Measurements from ENCODE around the gene TRAFD1.

- TF ChIP-seq POLR2A (IDR thresholded peaks at IDR 0.05) (no peak), CTCF (IDR thresholded peaks at IDR 0.05) (no peak)
These were observed 659 bp downstream of the TRAFD1 start for GRCh38 chr12:112126000-112126438.
